Posterior cingulate gyrus (tissue), 11 donors: ENCODE measurements around the gene FAM78B.

Experiments used
- DNase-seq, 10 donors: peaks; one replicate each; pipeline versions ENCODE4 v3.0.0 to v3.0.0-alpha.2; 2020 to 2021; ENCODE audit warnings: mixed read lengths in 3 of 10
- intact Hi-C: fragments of 100-400 bp; cut with DNase I; formaldehyde crosslinking; loops from one replicate; pipeline ENCODE4 v1.15.1; 2023

Gene FAM78B

GRCh38 chr1:166122873-166123466, 43.8 kb downstream of the FAM78B start:
- DNase-seq: peak in 1 of 10 donors; percentile 69
- intact Hi-C loops: no loop called here

DNA sequence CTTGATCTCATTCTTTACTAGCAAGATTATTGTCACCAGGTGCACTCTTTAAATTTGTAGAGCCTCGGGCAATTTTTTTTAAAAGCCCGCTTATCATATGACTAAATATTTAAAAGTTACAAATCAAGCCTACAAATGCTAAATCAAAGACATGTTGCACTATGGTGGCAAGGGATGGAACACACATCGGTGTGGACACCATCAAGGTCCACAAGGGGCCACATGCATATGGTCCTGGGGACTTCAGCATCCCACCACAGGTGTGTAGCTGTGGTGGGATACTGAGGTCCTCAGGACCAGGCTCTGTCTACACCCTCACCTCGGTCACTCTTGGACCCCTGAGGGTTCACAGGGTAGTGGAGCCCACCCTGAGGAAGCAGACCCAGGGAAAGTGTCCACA, 45.8 kb downstream of the FAM78B start:
- intact Hi-C loops: no loop called here
- no peak for DNase-seq

GRCh38 chr1:166120281-166120680, 46.5 kb downstream of the FAM78B start:
- intact Hi-C loops: no loop called here
- DNase-seq: no peak

- DNase-seq: peak in 1 of 10 donors; percentile 76
- intact Hi-C loops: no loop called here
Measured at GRCh38 chr1:166119471-166119965, 47.3 kb downstream of the FAM78B start.

DNA sequence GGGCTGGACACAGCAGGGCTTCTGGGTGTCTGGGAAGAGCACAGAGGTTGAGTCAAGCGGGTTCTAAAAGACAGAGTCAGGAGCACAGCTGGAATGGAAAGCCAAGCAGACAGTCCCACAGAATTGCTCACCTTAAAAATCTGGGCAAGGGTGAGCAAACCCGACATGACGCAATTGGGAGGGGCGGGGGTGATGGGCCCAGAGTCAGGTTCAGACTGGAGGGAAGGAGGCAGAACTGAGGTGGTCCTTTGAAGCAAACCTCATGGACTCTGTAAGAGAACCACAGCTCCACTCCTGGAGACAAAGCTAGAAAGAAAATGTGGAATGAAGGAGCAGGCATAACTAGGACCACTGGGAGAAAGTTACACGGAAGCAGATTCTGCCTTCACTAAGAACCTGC, 49.0 kb downstream of the FAM78B start:
- intact Hi-C loops: no loop called here

GRCh38 chr1:166116026-166116425, 50.8 kb downstream of the FAM78B start:
- peak in 1 of 10 donors; percentile 43 for DNase-seq
- intact Hi-C loops: no loop called here

More for the DNA sequence above, 49.0 kb downstream of the FAM78B start:
- no peak for DNase-seq

- intact Hi-C loops: no loop called here
- peak in 3 of 10 donors; percentile 22 to 53 (median 38) for DNase-seq
Measured at GRCh38 chr1:166114419-166114818, 52.4 kb downstream of the FAM78B start.

- DNase-seq: no peak
- intact Hi-C loops: no loop called here
Measured at GRCh38 chr1:166113630-166114029, 53.2 kb downstream of the FAM78B start.

DNA sequence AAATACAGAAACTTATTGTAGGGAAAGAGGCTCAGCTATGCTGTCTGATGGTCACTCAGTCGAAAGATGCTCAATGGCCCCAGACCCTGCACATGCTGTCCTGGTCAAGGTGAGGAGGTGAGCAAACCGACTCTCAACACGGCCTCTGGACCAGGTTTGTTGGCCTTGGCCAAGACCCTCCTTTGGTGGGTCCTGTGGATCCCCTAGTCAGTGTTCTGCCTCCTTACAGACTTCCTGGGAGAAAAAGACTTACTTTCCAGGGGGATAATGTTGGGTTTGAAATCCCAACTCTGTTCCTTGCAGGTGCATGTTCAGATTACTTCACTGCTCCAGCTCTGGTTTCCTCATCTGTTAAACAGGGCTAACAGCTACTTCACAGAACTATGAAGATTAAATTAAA, 53.8 kb downstream of the FAM78B start:
- no peak for DNase-seq
- intact Hi-C loops: no loop called here

DNA sequence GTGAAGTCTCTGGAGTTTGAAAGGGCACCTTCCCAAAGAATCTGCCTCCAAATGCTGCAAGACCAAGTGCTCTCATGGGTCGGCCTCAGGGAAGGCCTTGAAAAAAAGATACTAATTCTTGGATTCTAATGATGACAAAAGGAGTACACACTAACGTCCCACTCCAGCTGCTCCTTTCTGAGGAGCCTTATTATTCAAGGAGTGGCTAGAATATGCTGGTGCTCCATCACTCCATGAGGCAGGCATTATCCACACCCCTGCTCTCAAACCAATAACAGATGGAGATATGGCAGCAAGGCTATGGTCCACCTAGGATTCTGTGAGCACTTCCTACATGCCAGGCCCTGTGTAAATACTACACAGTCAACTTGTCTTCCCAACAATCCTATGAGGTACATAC, 54.4 kb downstream of the FAM78B start:
- intact Hi-C loops: no loop called here
- DNase-seq: no peak

GRCh38 chr1:166111430-166111829, 55.4 kb downstream of the FAM78B start:
- no peak for DNase-seq
- intact Hi-C loops: no loop called here

DNA sequence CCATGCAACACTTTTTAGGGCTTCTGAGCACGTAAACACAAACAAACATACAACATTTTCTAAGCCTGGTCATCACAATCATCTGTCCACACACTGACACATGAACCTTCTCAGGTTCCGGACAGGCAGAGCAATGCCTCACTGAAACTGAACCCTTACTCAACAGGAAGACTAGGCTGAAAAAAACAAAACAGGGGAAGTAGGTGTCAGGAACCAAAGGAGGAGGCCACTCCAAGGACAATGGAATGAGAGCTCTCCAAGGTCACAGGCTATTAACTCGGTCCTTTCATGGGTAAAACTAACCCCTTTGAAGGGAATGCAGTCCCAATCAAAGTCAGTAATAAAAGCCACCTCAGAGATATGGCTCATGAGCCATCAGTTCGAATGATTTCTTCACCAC, 76.6 kb downstream of the FAM78B start:
- intact Hi-C loops: no loop called here
- no peak for DNase-seq

DNA sequence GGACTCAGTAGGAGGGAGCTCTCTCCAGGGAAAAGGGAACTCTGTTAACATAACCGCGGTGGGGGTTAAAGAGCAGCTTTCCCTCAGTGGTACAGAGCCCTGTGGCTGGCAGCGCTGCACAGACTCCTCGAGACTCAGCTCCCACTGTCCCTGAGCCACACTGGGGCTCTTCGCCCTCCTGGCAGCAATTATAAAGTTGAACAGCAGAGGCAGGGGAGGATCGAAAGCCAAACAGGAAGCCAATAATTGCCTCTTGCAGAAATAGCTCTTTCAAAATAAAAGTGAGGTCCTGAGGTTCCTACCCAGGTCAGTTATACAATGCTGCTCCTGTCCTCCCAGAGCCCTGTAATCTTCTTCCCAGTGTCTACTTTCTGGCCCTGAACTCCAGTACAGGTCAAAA, 77.0 kb downstream of the FAM78B start:
- DNase-seq: no peak
- intact Hi-C loops: no loop called here

GRCh38 chr1:166088572-166088955, 78.2 kb downstream of the FAM78B start:
- no peak for DNase-seq
- intact Hi-C loops: no loop called here

GRCh38 chr1:166087734-166088571, 78.8 kb downstream of the FAM78B start:
- no peak for DNase-seq
- intact Hi-C loops: no loop called here

DNA sequence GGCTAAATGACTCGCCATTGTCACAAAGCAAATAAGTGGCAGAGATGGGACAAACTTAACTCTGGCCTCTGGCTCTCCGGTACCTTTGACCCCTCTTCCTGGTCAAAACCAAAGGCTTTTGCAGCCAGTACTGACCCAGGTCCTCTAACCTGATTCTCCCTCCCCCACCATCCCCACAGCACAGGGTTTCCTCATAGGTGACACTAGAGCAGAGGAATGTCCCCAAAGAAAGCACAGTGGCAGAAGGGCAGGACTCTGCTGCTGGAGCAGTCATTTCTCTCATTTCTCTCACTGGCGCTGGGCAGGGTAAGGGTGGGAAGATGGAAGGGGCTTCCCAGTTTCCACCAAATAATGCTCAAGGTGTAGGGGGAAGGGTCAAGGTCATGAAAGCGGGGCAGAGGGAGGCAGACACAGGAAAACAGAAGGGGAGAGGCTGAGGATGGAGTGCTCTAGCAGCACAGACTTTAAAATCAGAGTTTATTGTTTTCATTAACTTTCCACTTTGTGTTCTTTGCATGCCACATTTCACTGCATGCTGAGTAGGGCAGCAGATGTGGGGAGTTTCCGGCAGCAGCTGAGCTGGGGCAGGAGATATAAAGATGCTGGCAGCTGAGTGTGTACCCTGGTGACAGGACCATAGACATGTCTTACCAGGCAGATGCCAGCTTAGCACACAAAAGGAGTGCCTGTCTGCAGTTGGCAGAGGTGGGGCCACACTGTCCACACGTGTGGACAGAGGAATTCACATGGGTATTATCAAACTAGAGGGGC, 80.5 kb downstream of the FAM78B start:
- intact Hi-C loops: no loop called here
- peak in 2 of 10 donors; percentile 40 to 79 for DNase-seq

DNA sequence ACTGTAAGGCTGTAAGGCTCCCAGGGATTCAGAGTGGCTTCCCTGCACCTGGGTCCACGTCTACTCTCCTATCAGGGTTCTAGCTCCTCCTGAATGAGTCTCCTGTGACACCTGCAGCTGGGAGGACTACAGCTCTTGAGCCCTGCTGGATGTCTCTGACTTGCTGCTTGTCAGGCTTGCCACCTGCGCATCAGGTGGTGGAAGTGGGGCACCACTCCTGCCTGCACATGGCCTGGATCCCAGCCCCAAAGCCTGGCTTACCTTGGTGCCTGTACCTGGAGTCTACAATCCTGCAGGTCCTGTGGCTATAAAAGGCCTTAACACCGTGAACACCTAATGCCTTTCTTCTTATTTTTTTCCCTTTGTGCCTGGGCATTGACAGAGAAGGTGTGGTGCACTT, 82.2 kb downstream of the FAM78B start:
- intact Hi-C loops: no loop called here
- peak in 1 of 10 donors; percentile 78 for DNase-seq

GRCh38 chr1:166083887-166084286, 82.9 kb downstream of the FAM78B start:
- intact Hi-C loops: no loop called here

DNA sequence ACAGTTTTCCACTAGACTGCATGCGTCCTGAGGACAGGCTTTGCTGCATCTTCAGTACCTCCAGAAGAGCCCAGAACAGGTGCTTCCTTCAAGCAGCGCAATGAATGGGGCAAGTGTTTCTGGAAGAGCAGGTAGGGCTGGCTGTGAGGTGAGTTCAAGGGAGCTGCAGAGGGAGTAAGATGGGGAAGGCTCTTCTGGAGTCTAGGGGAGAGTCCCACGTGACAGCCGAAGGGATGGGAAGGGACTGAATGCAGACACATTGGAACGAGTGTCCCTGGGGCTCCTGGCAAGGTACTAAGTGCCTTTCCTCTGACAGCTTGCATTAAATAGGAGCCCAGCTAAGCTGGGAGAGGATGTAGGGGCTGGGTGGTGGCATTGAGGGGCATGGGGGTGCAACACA, 84.2 kb downstream of the FAM78B start:
- DNase-seq: no peak
- intact Hi-C loops: no loop called here

More at GRCh38 chr1:166083887-166084286, 82.9 kb downstream of the FAM78B start:
- DNase-seq: no peak

GRCh38 chr1:166080967-166081870, 85.6 kb downstream of the FAM78B start:
- intact Hi-C loops: no loop called here
- DNase-seq: no peak
